ENCODE measurements around the gene MAN2B2. TPM values are rescaled to one million over a fixed set of nuclear protein-coding genes. Genes with fewer than 3 reads are reported as not detected.

The MAN2B2 gene
- total and polyA plus RNA-seq, 2 of the 4 experiments (the other 2 are of a cell fraction): 13.4 to 34.1 TPM

GRCh38 chr4:6592804-6593563 lies 18.0 kb downstream of the MAN2B2 start:
- 89% methylated on average over 8 of the region's 16 CpGs; no CpG with 5 or more reads in 1 of the 2 experiments for WGBS, 2 experiments (ENCODE audit: extremely low coverage in 2 of 2, insufficient read length in 1 of 2)
- H3K27ac ChIP-seq (ENCODE audit: insufficient read depth, low read length): no peak overlapping the region
- no peak overlapping the region for H2AK9ac ChIP-seq (replicated peaks; ENCODE audit: low read depth, low read length, poor library complexity)
- intact Hi-C loops (cut with micrococcal nuclease) (no loop called here), dilution Hi-C loops (cut with HindIII; ENCODE audit: low sequenced_read_pairs, unreplicated experiment) (no loop called here), in situ Hi-C loops (cut with MboI; ENCODE audit: low sequenced_read_pairs) (no loop called here)
- H3K27me3 ChIP-seq (ENCODE audit: control insufficient read depth, insufficient read depth, low read length): no peaks in the 10 kb centered on the region
- H2BK20ac ChIP-seq (ENCODE audit: low read depth, low read length): no peak overlapping the region
- no peak overlapping the region for H3K9ac ChIP-seq (ENCODE audit: low read depth, low read length)
- CTCF ChIA-PET: no interaction called here
- no peaks in the 10 kb centered on the region for H3K4me1 ChIP-seq (ENCODE audit: control insufficient read depth, insufficient read depth, low read length)
- H2BK5ac ChIP-seq (ENCODE audit: low read depth, low read length, poor library complexity, severe bottlenecking): no peak overlapping the region
- no peak overlapping the region for H3K4me2 ChIP-seq (ENCODE audit: low read depth, low read length)
- no peak overlapping the region for H2AK5ac ChIP-seq (ENCODE audit: low read depth, low read length)
- H3K4me3 ChIP-seq (ENCODE audit: insufficient read depth, low read depth, low read length): no peak overlapping the region
- DNase-seq: no peak
- no peak overlapping the region for H2AFZ ChIP-seq (replicated peaks; ENCODE audit: low read length, poor library complexity)
- H4K8ac ChIP-seq (ENCODE audit: low read depth in 2 of 2, low read length in 2 of 2): no peak overlapping the region
- no TSS peak for BruUV-seq (replicated peaks)
- no peak for TF ChIP-seq SMC3 (IDR thresholded peaks at IDR 0.05; ENCODE audit: low read depth, low read length)
- TF ChIP-seq MAZ (IDR thresholded peaks at IDR 0.05; ENCODE audit: borderline replicate concordance, low read depth, low read length): no peak
- TF ChIP-seq CHD1 (IDR thresholded peaks at IDR 0.05; ENCODE audit: low read depth, low read length): no peak
- no peak for TF ChIP-seq NFE2L2 (IDR thresholded peaks at IDR 0.05; ENCODE audit: low read depth, low read length)
- TF ChIP-seq FOS (IDR thresholded peaks at IDR 0.05; ENCODE audit: low read depth, low read length): no peak
- H4K20me1 ChIP-seq (ENCODE audit: insufficient read depth, low read length): no peaks in the 10 kb centered on the region
- H4K91ac ChIP-seq (ENCODE audit: insufficient read depth, low read depth, low read length): no peak overlapping the region
- no peak overlapping the region for H3K23ac ChIP-seq (ENCODE audit: low read depth, low read length)
- no peaks in the 10 kb centered on the region for H3K9me3 ChIP-seq (ENCODE audit: control insufficient read depth, insufficient read depth, low read length)
- H3K36me3 ChIP-seq (ENCODE audit: control insufficient read depth, insufficient read depth, low read length): peaks cover 26% of the 10 kb centered on the region
- no peak overlapping the region for H4K5ac ChIP-seq (ENCODE audit: low read depth, low read length)
- POLR2A ChIA-PET (ENCODE audit: unreplicated experiment): no interaction called here
- H3K56ac ChIP-seq (ENCODE audit: extremely low read depth, insufficient read depth, low read length): no peak overlapping the region
- H2BK120ac ChIP-seq (ENCODE audit: low read depth, low read length): no peak overlapping the region
- H3K9me1 ChIP-seq (ENCODE audit: insufficient read depth, low read length): 0 out of 2 replicates have a peak, but pooled peaks cover 3% of the 10 kb centered on the region
- no peaks in the 10 kb centered on the region for H3K79me1 ChIP-seq (ENCODE audit: low read depth in 1 of 2, low read length in 2 of 2)
- H3K18ac ChIP-seq (ENCODE audit: low read depth, low read length): no peak overlapping the region
- no peak overlapping the region for H2BK15ac ChIP-seq (ENCODE audit: low read depth, low read length)
- H3K4ac ChIP-seq (ENCODE audit: low read depth, low read length): no peak overlapping the region
- ATAC-seq (ENCODE audit: low read depth): no peak
- H3K14ac ChIP-seq (replicated peaks; ENCODE audit: low read depth, low read length): no peak overlapping the region

Data from IMR-90 (cell line).